Stimulated activated CD4-positive, alpha-beta T cell treated with anti-CD3 and anti-CD28 coated beads, Interleukin-15, amount 100 ng/mL, for 24 hours (primary cell): ENCODE measurements around the gene MCEE.
"Not testable (repeated sequence)": the region's sequence is repeated elsewhere in the genome, so short reads cannot be mapped to it uniquely, and the experiment has no call there.

Experiments
- DNase-seq: peaks from one replicate; pipeline ENCODE4 v3.0.0-alpha.2; 2020

The MCEE gene

GRCh38 chr2:71130152-71130904 is at the start of gene MCEE, which contains the start of gene MPHOSPH10:
Gene MCEE (minus strand): TSS chr2:71130229. CDS start chr2:71130219, 10 bp downstream.
Gene MPHOSPH10 (plus strand): TSS chr2:71130634. CDS start chr2:71130666, 32 bp downstream.
- DNase-seq = peak; percentile 93

DNA sequence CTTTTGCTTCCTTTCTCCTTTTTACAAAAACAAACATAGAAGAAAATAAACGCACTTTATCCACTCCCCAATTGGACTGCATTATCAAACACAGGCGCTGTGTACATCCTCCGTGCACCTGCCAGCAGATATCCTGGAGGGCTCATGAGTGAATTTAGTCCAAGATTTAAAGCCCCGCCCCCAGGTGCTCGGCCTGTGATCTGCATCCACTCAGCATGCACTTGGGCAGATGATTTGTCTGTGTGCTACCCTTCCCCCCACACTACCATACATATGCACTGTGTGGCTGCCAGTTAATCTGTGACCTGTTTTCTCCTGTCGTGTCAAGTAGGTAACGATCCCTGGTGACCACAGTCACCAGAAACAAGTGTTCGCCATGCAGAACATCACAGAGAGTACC is 48.8 kb upstream of the MCEE start:
- not testable (repeated sequence) for DNase-seq

DNA sequence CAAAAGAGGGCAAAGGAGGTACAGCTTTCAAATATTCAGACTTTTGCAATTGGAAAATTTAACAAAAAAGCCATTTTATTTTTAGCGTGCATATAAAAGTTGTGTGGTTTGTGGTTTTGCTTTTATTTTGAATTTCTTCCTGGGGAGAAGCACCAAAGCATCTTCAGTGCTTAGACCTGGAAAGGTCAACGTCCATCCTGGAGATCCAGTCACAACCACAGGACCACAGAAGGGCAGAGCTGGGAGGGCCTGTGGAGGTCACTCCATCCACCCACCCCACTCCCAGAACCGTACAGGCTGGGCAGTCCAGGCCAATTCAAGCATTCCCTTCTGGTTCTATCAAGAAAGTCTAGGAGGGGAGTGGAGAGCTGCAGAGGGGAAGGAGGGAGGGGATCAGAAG is 44.2 kb upstream of the MCEE start:
- DNase-seq = no peak

- no peak for DNase-seq
Observed at GRCh38 chr2:71173096-71173495, 43.1 kb upstream of the MCEE start.

DNA sequence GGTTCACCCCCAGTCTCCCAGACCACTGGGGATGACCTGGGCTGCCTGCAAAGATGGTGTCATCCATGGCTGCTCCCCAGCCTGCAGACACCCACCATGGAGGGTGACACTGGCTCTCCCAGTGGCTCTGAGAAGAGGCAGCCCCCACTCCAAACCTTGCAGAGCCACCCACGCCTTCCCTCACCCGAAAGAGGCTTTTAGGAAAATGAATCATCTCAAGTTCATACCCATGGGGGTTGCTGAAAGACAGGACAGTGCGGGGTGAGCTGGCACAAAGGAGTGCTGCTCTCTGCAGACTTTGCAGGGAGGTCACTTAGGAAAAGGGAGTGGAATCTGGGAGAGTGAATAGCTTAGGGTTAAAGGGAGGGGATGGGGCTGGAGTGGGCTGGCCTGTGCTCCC is 36.8 kb upstream of the MCEE start:
- DNase-seq = peak; percentile 11

- peak; percentile 77 for DNase-seq
Observed at GRCh38 chr2:71157124-71157793, 27.2 kb upstream of the MCEE start.

DNA sequence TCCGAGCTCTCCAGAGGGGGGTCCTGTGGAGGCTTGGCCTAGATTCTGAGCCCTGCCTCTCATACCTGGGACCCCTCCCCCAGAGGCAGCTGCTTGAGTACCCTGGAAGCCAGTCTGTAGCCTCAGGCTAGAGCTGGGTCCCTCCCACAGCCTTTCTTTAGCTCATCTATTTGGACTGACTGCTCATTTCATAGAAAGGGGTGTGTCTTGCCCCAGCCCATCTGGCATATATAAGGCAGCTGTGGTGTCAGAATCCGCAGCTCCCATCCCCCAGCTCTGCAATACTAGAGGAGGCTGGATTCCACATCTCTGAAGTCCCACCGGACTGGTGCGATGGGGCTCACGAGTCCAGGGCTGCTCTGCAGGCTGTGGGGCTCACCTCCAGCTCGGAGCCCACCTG is 26.5 kb upstream of the MCEE start:
- no peak for DNase-seq

DNA sequence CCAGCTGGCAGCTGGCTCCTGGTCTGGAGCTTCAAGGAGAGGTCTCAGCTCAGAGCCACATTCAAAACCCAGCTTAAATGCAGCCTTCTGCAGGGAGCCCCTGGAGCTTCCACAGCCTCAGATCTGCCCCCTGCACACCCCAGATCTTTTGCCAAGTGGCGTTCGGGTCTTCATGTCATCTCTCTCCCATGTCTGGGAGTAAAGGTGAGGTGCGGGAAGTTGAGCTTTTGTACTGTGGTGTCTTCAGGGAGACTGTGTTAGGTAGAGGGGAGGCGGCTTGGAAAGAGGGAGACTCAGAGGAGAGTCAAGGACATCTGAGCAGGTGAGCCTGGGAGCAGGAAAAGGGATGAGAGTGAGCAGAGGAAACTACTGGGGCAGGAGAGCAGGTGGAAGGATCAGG is 25.8 kb upstream of the MCEE start:
- DNase-seq = no peak

GRCh38 chr2:71154798-71155197 is 24.8 kb upstream of the MCEE start:
- DNase-seq = peak; percentile 34

GRCh38 chr2:71154279-71154678 is 24.2 kb upstream of the MCEE start:
- no peak for DNase-seq

- DNase-seq = no peak
Observed at GRCh38 chr2:71153585-71154224, 23.7 kb upstream of the MCEE start.

GRCh38 chr2:71151620-71152019 is 21.6 kb upstream of the MCEE start:
- no peak for DNase-seq

DNA sequence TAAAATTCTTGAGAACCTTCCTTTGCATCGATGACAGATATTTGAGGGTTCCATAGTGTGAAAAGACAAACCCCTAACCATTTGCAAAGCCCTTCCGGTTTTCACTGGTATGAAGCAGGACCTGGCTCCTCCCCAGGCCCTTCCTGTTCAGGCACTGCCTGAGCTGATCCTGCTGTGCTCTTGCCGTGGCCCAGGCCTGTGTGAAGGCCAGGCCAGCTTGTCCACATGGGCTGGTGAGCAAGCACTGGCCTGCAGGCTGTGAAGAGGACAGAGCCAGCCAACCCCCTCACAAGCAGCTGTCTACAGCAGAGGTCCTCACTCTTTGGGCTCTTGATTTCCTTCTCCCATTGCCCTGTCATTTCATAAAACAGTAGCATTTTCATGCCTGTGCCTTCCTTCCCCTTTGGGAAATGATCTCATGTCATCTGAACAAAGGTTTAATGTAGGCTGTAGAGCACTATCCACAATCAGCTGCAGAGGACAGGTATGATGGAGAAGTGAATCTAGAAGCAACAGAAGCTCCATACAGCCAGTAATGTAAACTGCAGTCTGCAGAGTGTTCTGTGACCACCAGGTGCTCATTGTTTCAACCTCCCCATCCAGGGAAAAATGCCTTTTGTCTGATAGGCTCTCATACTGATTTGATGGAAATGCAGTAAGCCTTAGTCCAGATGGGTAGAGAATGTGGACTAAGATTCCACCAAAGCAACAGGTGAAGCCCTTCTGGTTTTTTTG is 20.2 kb upstream of the MCEE start:
- DNase-seq = no peak

- no peak for DNase-seq
Observed at GRCh38 chr2:71148506-71149063, 18.6 kb upstream of the MCEE start.

GRCh38 chr2:71143782-71144181 is 13.8 kb upstream of the MCEE start:
- no peak for DNase-seq

GRCh38 chr2:71136174-71136573 is 6.1 kb upstream of the MCEE start:
- no peak for DNase-seq

DNA sequence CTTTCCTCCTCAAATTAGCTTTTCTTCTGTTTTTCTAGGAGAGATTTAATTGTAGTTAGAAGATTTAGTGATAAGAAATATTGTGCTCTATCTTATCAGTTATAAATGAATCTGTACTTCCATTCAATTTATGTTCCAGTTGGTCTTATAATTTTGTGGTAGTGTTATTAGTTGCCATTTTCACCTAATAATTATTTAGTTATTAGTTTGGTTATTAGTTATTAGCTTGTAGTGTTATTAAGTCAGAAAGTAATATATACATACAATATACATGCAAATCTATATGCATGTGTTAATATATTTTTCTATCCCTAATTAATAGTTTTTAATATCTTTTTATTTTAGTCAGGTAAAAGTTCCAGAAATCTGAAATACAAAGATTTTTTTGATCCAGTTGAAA is 3.6 kb upstream of the MCEE start:
- no peak for DNase-seq

DNA sequence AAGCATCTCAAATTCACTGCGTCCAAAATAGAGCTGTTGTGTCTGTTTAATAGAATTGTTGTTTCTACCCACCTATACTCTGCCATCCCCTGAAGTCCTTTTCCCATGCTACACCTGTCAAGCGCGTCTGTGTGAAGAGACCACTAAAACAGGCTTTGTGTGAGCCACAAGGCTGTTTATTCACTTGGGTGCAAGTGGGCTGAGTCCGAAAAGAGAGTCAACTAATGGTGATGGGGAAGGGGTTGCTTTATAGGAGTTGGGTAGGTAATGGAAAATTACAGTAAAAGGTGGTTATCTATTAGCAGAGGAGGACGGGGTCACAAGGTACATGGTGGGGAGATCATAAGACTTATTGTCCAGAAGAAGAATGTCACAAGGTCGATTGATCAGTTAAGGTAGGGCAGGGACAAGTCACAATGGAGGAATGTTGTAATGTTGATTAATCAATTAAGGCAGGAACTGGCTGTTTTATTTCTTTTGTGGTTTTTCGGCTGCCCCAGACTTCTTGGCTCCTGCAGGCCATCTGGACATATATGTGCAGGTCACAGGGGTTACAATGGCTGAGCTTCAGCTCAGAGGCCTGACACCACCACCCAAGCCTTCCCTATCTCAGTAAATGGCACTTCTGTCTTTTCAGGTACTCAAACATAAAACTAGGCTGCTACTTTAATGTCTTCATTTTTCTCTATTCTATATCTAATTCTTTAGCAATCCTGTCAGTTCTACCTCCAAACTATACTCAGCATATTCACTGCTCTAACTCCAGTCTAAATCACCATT is 1.5 kb upstream of the MCEE start:
- DNase-seq = not testable (repeated sequence)

DNA sequence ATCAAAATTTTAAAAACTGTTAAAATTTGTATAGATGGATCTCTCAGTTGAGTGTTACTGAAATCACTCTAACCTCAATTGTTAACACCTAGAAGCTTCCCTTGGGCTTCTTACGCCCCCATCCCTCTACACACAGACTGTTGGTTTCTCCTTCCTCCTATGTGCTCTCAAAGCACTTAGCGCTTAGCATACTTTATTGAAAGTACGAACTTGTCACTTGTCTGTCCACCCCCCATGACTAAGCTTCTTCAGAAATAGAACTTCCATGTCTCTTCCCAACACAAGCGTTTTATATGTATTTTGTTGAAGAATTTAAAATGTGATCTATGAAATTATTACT is 846 bp upstream of the MCEE start:
- DNase-seq = no peak

GRCh38 chr2:71129902-71130151 is 202 bp downstream of the MCEE start:
- no peak for DNase-seq

GRCh38 chr2:71129114-71129901 is 721 bp downstream of the MCEE start:
- no peak for DNase-seq

DNA sequence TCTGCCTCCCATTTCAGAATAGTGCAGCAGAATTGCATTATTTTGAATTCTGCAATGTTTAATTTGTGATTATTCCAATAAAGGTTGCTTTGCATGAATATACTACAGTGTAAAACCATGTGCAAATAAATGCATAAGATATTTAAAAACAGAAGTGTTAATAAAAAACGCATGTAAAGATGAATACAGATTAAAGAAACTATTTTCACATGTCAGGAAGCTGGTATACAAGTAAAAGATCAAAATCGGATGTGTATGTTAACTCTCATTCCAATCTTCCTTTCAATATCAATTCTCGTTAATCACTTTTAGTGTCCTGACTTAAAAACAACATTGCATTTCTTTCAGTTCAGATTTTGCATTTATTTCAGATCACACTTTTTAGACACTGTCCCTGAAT is 3.1 kb downstream of the MCEE start:
- DNase-seq = no peak
